Measurements from ENCODE around the gene PRKCH. TPM values are rescaled to one million over a fixed set of nuclear protein-coding genes. Genes with fewer than 3 reads are reported as not detected.

PRKCH gene
- total and polyA plus RNA-seq, 2 of the 13 experiments (the other 11 are each of a cell fraction or from before 2014, with no cell fraction given), result 0.48 to 1.3 TPM

DNA sequence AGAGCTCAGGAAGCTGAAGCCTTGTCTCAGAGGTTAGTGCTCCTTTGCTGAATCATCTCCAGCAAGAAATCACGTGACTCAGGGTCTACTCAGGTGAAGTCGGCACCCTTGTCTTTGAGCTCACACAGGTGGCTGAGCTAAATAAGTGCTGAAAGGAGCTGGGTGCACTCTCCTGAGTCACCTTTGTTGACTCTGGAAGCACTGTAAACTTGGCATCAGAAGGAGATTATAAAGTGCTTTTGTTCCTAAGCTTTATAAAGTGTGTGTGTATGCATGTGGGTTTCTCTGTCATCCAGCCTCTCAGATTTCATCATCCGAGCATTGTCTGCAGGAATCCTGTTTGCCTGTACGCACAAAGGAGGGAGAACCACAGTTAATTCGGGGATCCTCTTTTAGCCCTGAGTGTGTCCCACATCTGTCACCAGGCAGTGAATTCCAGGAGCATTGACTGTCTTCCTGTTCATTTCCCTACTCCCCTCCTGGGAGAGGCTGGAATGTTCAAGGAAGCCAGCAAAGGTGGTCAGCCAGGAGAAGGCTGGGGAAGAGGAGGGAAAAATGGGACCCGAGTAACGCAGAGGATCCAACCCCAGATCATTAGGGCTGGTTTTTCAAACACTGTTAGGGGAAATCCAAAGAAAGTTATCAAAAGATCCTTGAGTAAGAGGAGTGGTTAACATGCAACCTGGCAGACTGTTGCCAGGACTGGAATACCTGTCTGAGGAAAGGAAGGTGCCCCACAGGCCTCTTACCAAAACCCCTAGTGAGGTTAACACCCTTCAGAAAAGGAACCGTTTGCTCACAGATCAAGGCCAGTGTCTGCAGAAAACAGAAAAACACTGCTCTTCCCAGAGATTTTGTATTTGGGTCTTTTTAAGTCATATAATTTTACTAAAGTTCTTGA, 216.4 kb downstream of the PRKCH start (continued):
- TF ChIP-seq TRIM24 (CRISPR knock-in tag; IDR thresholded peaks at IDR 0.05), result no peak
- no peak for TF ChIP-seq AGO1 (IDR thresholded peaks at IDR 0.05; ENCODE audit: low read depth, low read length, poor library complexity, severe bottlenecking)
- no peak for TF ChIP-seq ZNF354B (CRISPR knock-in tag; IDR thresholded peaks at IDR 0.05)
- no peak for TF ChIP-seq TMF1 (CRISPR knock-in tag; IDR thresholded peaks at IDR 0.05; ENCODE audit: low read depth)
- TF ChIP-seq EHMT2 (IDR thresholded peaks at IDR 0.05; ENCODE audit: borderline replicate concordance, low read depth, low read length), result 0 out of 2 replicates have a peak, but pooled peaks have one; percentile 4
- no peak for TF ChIP-seq ZNF75D (CRISPR knock-in tag; IDR thresholded peaks at IDR 0.05; ENCODE audit: borderline replicate concordance)
- TF ChIP-seq SNAPC2 (CRISPR knock-in tag; IDR thresholded peaks at IDR 0.05), result no peak
- no peak for TF ChIP-seq PHF20 (CRISPR knock-in tag; IDR thresholded peaks at IDR 0.05)
- no peak for TF ChIP-seq ZNF101 (CRISPR knock-in tag; IDR thresholded peaks at IDR 0.05; ENCODE audit: borderline replicate concordance, low read depth)
- no peak for TF ChIP-seq ZNF777 (CRISPR knock-in tag; IDR thresholded peaks at IDR 0.05)
- no peak for TF ChIP-seq POLR2AphosphoS2 (IDR thresholded peaks at IDR 0.05; ENCODE audit: low read depth, low read length)
- TF ChIP-seq ZNF883 (CRISPR knock-in tag; IDR thresholded peaks at IDR 0.05; ENCODE audit: not compliant biosample characterization), result no peak
- TF ChIP-seq ZSCAN21 (CRISPR knock-in tag; IDR thresholded peaks at IDR 0.05; ENCODE audit: borderline replicate concordance), result peak; percentile 46; the same call in 1 of the 2 replicates
- TF ChIP-seq ZNF142 (CRISPR knock-in tag; IDR thresholded peaks at IDR 0.05), result no peak
- no peak for TF ChIP-seq ZNF740 (CRISPR knock-in tag; IDR thresholded peaks at IDR 0.05)
- TF ChIP-seq ZHX1 (CRISPR knock-in tag; IDR thresholded peaks at IDR 0.05; ENCODE audit: low read depth), result no peak
- TF ChIP-seq, protein P1, sequence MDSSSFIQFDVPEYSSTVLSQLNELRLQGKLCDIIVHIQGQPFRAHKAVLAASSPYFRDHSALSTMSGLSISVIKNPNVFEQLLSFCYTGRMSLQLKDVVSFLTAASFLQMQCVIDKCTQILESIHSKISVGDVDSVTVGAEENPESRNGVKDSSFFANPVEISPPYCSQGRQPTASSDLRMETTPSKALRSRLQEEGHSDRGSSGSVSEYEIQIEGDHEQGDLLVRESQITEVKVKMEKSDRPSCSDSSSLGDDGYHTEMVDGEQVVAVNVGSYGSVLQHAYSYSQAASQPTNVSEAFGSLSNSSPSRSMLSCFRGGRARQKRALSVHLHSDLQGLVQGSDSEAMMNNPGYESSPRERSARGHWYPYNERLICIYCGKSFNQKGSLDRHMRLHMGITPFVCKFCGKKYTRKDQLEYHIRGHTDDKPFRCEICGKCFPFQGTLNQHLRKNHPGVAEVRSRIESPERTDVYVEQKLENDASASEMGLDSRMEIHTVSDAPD (CRISPR knock-in tag; IDR thresholded peaks at IDR 0.05), result no peak
